Endothelial cell of umbilical vein (primary cell): Measurements from ENCODE around the gene CTXND1. TPM values are rescaled to one million over a fixed set of nuclear protein-coding genes. Genes with fewer than 3 reads are reported as not detected.

Experiments
- BruUV-seq: library from RNA; stranded (reverse); fragments of 400-500 nt; replicated peaks from 2 replicates; lab custom pipeline; 2021; lab: Mats Ljungman, UMichigan
- CTCF ChIA-PET: fragments of 300-600, 350-600 bp; sonication (Branson Sonifier 250); formaldehyde crosslinking; loops from one replicate; lab custom pipeline; 2021; ENCODE audit warnings: antibody characterized with exemption, inconsistent platforms; lab: Charles Lee
- POLR2A ChIA-PET: fragments of 300-600, 350-600 bp; sonication (Branson Sonifier 250); formaldehyde crosslinking; loops from one replicate; lab custom pipeline; 2021; ENCODE audit warnings: antibody characterized with exemption, inconsistent platforms; lab: Charles Lee
- DNase-seq: peaks from one replicate; pipeline ENCODE4 v3.0.0-alpha.2; 2011; ENCODE audit warnings: low read depth, low spot score
- FAIRE-seq: peaks from 2 replicates; lab custom pipeline; 2011; peaks lifted over from hg19 to GRCh38; lab: Jason Lieb, UNC
- H2AFZ ChIP-seq: 2 replicates; pipeline ENCODE4 v1.6.0; 2012; ENCODE audit warnings: low read depth, low read length, control low read depth, inconsistent platforms
- H3K27ac ChIP-seq: 2 replicates; pipeline ENCODE4 v1.5.1; 2011; ENCODE audit warnings: low read depth, mild to moderate bottlenecking, control low read depth, low read length, moderate library complexity; ENCODE audit not compliant: insufficient read depth
- H3K27me3 ChIP-seq, 2 experiments: 2 replicates each; pipeline versions ENCODE4 v1.6.0 to v1.6.1; 2011; ENCODE audit warnings: low read length in 2 of 2, mixed read lengths in 1 of 2; ENCODE audit not compliant: control insufficient read depth in 2 of 2, insufficient read depth in 2 of 2
- H3K36me3 ChIP-seq, 2 experiments: 2 replicates in 1 of 2; 3 replicates in 1 of 2; pipeline ENCODE4 v1.5.1; 2011; ENCODE audit warnings: low read length in 2 of 2, mild to moderate bottlenecking in 1 of 2, moderate library complexity in 1 of 2; ENCODE audit not compliant: control insufficient read depth in 2 of 2, insufficient read depth in 2 of 2; ENCODE audit errors: extremely low read depth in 1 of 2
- H3K4me1 ChIP-seq: 3 replicates; pipeline ENCODE4 v1.5.1; 2011; ENCODE audit warnings: mild to moderate bottlenecking, low read length; ENCODE audit not compliant: control insufficient read depth, insufficient read depth; ENCODE audit errors: extremely low read depth
- H3K4me2 ChIP-seq: 2 replicates; pipeline ENCODE4 v1.6.1; 2011; ENCODE audit warnings: low read length, control low read depth, mixed read lengths; ENCODE audit not compliant: insufficient read depth
- H3K4me3 ChIP-seq, 3 experiments: fragments of 200-600 bp in 1 of 3; sonication (generic), shearing (Covaris generic) in 1 of 3; replicated peaks in 1 of 3; 2 replicates each; pipeline ENCODE4 v1.5.1; 2011 to 2016; ENCODE audit warnings: control low read depth in 3 of 3, low read length in 3 of 3, mild to moderate bottlenecking in 2 of 3, inconsistent platforms in 1 of 3, low read depth in 1 of 3, moderate library complexity in 1 of 3; ENCODE audit not compliant: insufficient read depth in 1 of 3
- H3K79me2 ChIP-seq: 2 replicates; pipeline ENCODE4 v1.6.0; 2012; ENCODE audit warnings: low read length, inconsistent platforms; ENCODE audit not compliant: control insufficient read depth, insufficient read depth
- H3K9ac ChIP-seq: replicated peaks from 2 replicates; pipeline ENCODE3; 2011; ENCODE audit warnings: low read length, control low read depth; ENCODE audit not compliant: insufficient read depth; ENCODE audit errors: extremely low read depth
- H3K9me1 ChIP-seq: replicated peaks from 3 replicates; pipeline ENCODE4 v1.6.0; 2011; ENCODE audit warnings: mild to moderate bottlenecking, low read length; ENCODE audit not compliant: control insufficient read depth, insufficient read depth; ENCODE audit errors: extremely low read depth
- H3K9me3 ChIP-seq: replicated peaks from 2 replicates; pipeline ENCODE4 v1.5.1; 2012; ENCODE audit warnings: low read length, inconsistent platforms; ENCODE audit not compliant: control insufficient read depth, insufficient read depth
- H4K20me1 ChIP-seq: replicated peaks from 2 replicates; pipeline ENCODE3; 2011; ENCODE audit warnings: mild to moderate bottlenecking, low read length; ENCODE audit not compliant: control insufficient read depth, insufficient read depth; ENCODE audit errors: extremely low read depth
- EZH2 ChIP-seq: IDR thresholded peaks from 2 replicates; pipeline ENCODE4 v1.6.1; 2012; ENCODE audit warnings: borderline replicate concordance, low read depth, mild to moderate bottlenecking, moderate library complexity, low read length, inconsistent platforms; ENCODE audit not compliant: severe bottlenecking
- FOS ChIP-seq: IDR thresholded peaks from 2 replicates; pipeline ENCODE4 v1.6.1; 2011; ENCODE audit warnings: mild to moderate bottlenecking, low read length, moderate library complexity, borderline replicate concordance; ENCODE audit not compliant: insufficient read depth
- GATA2 ChIP-seq: IDR thresholded peaks from 2 replicates; pipeline ENCODE4 v1.7.0; 2011; ENCODE audit warnings: low read depth, mild to moderate bottlenecking, moderate library complexity, mixed read lengths, low read length; ENCODE audit not compliant: insufficient read length, insufficient read depth
- JUN ChIP-seq: IDR thresholded peaks from 2 replicates; pipeline ENCODE4 v1.6.1; 2011; ENCODE audit warnings: borderline replicate concordance, low read depth; ENCODE audit not compliant: insufficient read length, insufficient read depth
- MYC ChIP-seq: IDR thresholded peaks from one replicate; pipeline ENCODE4 v1.6.1; 2011; ENCODE audit warnings: mild to moderate bottlenecking, low read depth, low read length
- POLR2A ChIP-seq: IDR thresholded peaks from 2 replicates; pipeline ENCODE4 v1.6.1; 2012; ENCODE audit warnings: low read depth, mild to moderate bottlenecking, control low read depth, low read length
- POLR2AphosphoS5 ChIP-seq: IDR thresholded peaks from 2 replicates; pipeline ENCODE4 v1.6.1; 2012; ENCODE audit warnings: low read depth, mild to moderate bottlenecking, control low read depth, low read length, moderate library complexity; ENCODE audit not compliant: insufficient read depth
- dilution Hi-C: fragments of 300-500 bp; cut with MboI; formaldehyde crosslinking; loops from one replicate; pipeline ENCODE4 v1.15.0; 2019; ENCODE audit warnings: low sequenced_read_pairs; ENCODE audit not compliant: extremely low pct_ligation_motif_present
- intact Hi-C: fragments of 100-400 bp; cut with micrococcal nuclease; formaldehyde crosslinking; loops from one replicate; pipeline ENCODE4 v1.10.0; 2022
- polyA plus RNA-seq, 4 experiments: library from polyadenylated mRNA; depleted of rRNA in 3 of 4; stranded (reverse) in 3 of 4; unstranded in 1 of 4; fragments of >200 nt; gene quantifications; 2 replicates each; pipeline versions ENCODE4 v1.2.1 to v1.2.3, GENCODE V29; 2011 to 2012; ENCODE audit warnings: missing spikeins in 1 of 4
- total RNA-seq: library from RNA; stranded (reverse); gene quantifications from 2 replicates; pipeline ENCODE4 v1.2.3, GENCODE V29; 2021
- TF ChIP-seq, protein P1 (sequence below): IDR thresholded peaks from 2 replicates; pipeline ENCODE4 v1.6.1; 2011; ENCODE audit not compliant: insufficient read depth, insufficient read length
- TF ChIP-seq, protein P2 (sequence below), 2 donors: IDR thresholded peaks; 1 replicate in 1 of 2; 2 replicates in 1 of 2; pipeline ENCODE4 v1.5.1; 2011; ENCODE audit warnings: low read length in 2 of 2, mild to moderate bottlenecking in 2 of 2, moderate library complexity in 2 of 2, control low read depth in 1 of 2, inconsistent platforms in 1 of 2, low read depth in 1 of 2; ENCODE audit not compliant: insufficient read depth in 1 of 2; ENCODE audit errors: extremely low read depth in 1 of 2

Gene CTXND1
- total and polyA plus RNA-seq, 2 donors (not counting 3 experiments of a cell fraction or from before 2014, with no cell fraction given), result not detected

DNA sequence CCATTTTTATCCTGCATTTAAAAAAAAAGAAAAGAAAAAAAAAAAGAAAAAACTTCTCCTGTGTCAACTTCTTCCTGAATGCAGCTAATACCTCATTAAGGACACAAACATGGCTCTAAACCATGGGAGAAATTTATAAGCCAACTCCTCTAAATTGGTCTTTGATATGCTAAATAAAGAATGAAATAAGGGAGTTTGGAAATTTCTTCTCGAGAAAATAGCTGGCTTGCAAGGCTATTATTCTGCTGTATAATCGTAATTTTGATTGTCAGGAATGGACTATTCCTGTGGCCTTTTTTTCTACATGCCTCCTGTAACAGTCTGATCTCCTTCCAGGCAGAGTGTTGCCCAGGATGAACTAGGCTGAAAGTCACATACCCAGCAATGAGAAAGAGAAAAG lies 20.6 kb downstream of the CTXND1 start:
- no peak for DNase-seq
- intact Hi-C loops (no loop called here), dilution Hi-C loops (no loop called here)
- TF ChIP-seq FOS, result no peak
- no peak for TF ChIP-seq EZH2
- TF ChIP-seq, protein P1, sequence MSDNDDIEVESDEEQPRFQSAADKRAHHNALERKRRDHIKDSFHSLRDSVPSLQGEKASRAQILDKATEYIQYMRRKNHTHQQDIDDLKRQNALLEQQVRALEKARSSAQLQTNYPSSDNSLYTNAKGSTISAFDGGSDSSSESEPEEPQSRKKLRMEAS, result no peak
- TF ChIP-seq JUN, result no peak
- no peak for TF ChIP-seq POLR2AphosphoS5
- TF ChIP-seq, protein P2, sequence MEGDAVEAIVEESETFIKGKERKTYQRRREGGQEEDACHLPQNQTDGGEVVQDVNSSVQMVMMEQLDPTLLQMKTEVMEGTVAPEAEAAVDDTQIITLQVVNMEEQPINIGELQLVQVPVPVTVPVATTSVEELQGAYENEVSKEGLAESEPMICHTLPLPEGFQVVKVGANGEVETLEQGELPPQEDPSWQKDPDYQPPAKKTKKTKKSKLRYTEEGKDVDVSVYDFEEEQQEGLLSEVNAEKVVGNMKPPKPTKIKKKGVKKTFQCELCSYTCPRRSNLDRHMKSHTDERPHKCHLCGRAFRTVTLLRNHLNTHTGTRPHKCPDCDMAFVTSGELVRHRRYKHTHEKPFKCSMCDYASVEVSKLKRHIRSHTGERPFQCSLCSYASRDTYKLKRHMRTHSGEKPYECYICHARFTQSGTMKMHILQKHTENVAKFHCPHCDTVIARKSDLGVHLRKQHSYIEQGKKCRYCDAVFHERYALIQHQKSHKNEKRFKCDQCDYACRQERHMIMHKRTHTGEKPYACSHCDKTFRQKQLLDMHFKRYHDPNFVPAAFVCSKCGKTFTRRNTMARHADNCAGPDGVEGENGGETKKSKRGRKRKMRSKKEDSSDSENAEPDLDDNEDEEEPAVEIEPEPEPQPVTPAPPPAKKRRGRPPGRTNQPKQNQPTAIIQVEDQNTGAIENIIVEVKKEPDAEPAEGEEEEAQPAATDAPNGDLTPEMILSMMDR (IDR thresholded peaks at IDR 0.05; ENCODE audit: extremely low read depth in 1 of 2, insufficient read depth in 1 of 2, low read depth in 1 of 2, low read length in 2 of 2), result no peak
- no peak for TF ChIP-seq GATA2
- no peak for TF ChIP-seq MYC
- no peak for TF ChIP-seq POLR2A
- H3K4me1 ChIP-seq, result no peaks in the 10 kb centered on the region
- H3K27ac ChIP-seq, result no peak overlapping the region
- H3K36me3 ChIP-seq, result no peaks in the 10 kb centered on the region
- FAIRE-seq, result no peak
- H3K4me2 ChIP-seq, result no peak overlapping the region
- POLR2A ChIA-PET, result no interaction called here
- H3K9me1 ChIP-seq, result no peaks in the 10 kb centered on the region
- H3K4me3 ChIP-seq, result no peak overlapping the region
- CTCF ChIA-PET, result interaction anchor here (1.9 kb wide), 1 partner anchor 9 kb away, joined by 6 read pairs; no protein-coding TSS in a partner anchor
- H2AFZ ChIP-seq, result no peak overlapping the region
- H3K79me2 ChIP-seq, result no peaks in the 10 kb centered on the region
- no TSS peak for BruUV-seq
- H3K27me3 ChIP-seq, result peaks cover 2% of the 10 kb centered on the region in 2 experiments
- no peaks in the 10 kb centered on the region for H3K9me3 ChIP-seq
- no peak overlapping the region for H3K9ac ChIP-seq
- no peaks in the 10 kb centered on the region for H4K20me1 ChIP-seq
